ENCODE data around the gene DNM3.

DNM3 gene

GRCh38 chr1:172140072-172140471 lies 298.8 kb downstream of the DNM3 start:
- Mint-ChIP-seq H3K27ac (peak overlapping the region; percentile 94 to 100 (median 99)), H3K4me3 (peak overlapping the region; percentile 95 to 96 (median 96)), H3K36me3 (ENCODE audit: low read depth) (peaks cover 62% of the 10 kb centered on the region), H3K27me3 (ENCODE audit: low read depth) (peaks cover 6% of the 10 kb centered on the region), H3K4me1 (peaks cover 36% of the 10 kb centered on the region), H3K9me3 (no peaks in the 10 kb centered on the region)
- TF ChIP-seq CTCF (IDR thresholded peaks at IDR 0.05; ENCODE audit: unreplicated experiment in 3 of 3): no peak

- Mint-ChIP-seq H3K4me1 (peaks cover 38% of the 10 kb centered on the region), H3K36me3 (ENCODE audit: low read depth) (peaks cover 62% of the 10 kb centered on the region), H3K27me3 (ENCODE audit: low read depth) (peaks cover 6% of the 10 kb centered on the region), H3K4me3 (peak overlapping the region; percentile 95 to 96 (median 96)), H3K27ac (peak overlapping the region; percentile 94 to 100 (median 99)), H3K9me3 (no peaks in the 10 kb centered on the region)
- no peak for TF ChIP-seq CTCF (IDR thresholded peaks at IDR 0.05; ENCODE audit: unreplicated experiment in 3 of 3)
These were observed 299.3 kb downstream of the DNM3 start for GRCh38 chr1:172140591-172140990.

- Mint-ChIP-seq H3K27ac (peak overlapping the region; percentile 97 to 100 (median 99)), H3K9me3 (no peaks in the 10 kb centered on the region), H3K4me3 (peak overlapping the region; percentile 95 to 96 (median 96)), H3K27me3 (ENCODE audit: low read depth) (peaks cover 6% of the 10 kb centered on the region), H3K36me3 (ENCODE audit: low read depth) (peaks cover 62% of the 10 kb centered on the region), H3K4me1 (peaks cover 42% of the 10 kb centered on the region)
- no peak for TF ChIP-seq CTCF (IDR thresholded peaks at IDR 0.05; ENCODE audit: unreplicated experiment in 3 of 3)
These were observed 300.1 kb downstream of the DNM3 start for GRCh38 chr1:172141341-172141881.

- TF ChIP-seq CTCF (IDR thresholded peaks at IDR 0.05; ENCODE audit: unreplicated experiment in 3 of 3): no peak
- H3K9me3 Mint-ChIP-seq: no peaks in the 10 kb centered on the region
- peaks cover 62% of the 10 kb centered on the region for H3K36me3 Mint-ChIP-seq (ENCODE audit: low read depth)
- peaks cover 45% of the 10 kb centered on the region for H3K4me1 Mint-ChIP-seq
- peaks cover 6% of the 10 kb centered on the region for H3K27me3 Mint-ChIP-seq (ENCODE audit: low read depth)
- H3K27ac Mint-ChIP-seq: peak overlapping the region; percentile 97 to 100 (median 99)
- peak overlapping the region; percentile 95 to 96 (median 96) for H3K4me3 Mint-ChIP-seq
These were observed 301.0 kb downstream of the DNM3 start for GRCh38 chr1:172142324-172142723.

GRCh38 chr1:172143384-172144055 lies 302.2 kb downstream of the DNM3 start:
- Mint-ChIP-seq H3K9me3 (no peaks in the 10 kb centered on the region), H3K36me3 (ENCODE audit: low read depth) (peaks cover 58% of the 10 kb centered on the region), H3K4me1 (peaks cover 51% of the 10 kb centered on the region), H3K4me3 (peak overlapping the region; percentile 95 to 96 (median 96)), H3K27ac (peak overlapping the region; percentile 99 to 100 (median 99)), H3K27me3 (ENCODE audit: low read depth) (peaks cover 6% of the 10 kb centered on the region)
- TF ChIP-seq CTCF (IDR thresholded peaks at IDR 0.05; ENCODE audit: unreplicated experiment in 3 of 3): no peak
